Nucleus accumbens (tissue), 56 donors: ENCODE results near the gene PLSCR1.
"Not testable (repeated sequence)": the region's sequence is repeated elsewhere in the genome, so short reads cannot be mapped to it uniquely, and the experiment has no call there.

Experiments used
- DNase-seq, 56 donors: peaks; one replicate each; lab custom pipeline; 2025; lab: John Stamatoyannopoulos, UW

PLSCR1 gene

GRCh38 chr3:146485297-146485696 lies 59.1 kb downstream of the PLSCR1 start:
- DNase-seq, result no peak

GRCh38 chr3:146476094-146476740 lies 68.2 kb downstream of the PLSCR1 start:
- DNase-seq, result no peak

- not testable (repeated sequence) for DNase-seq
These were observed 69.4 kb downstream of the PLSCR1 start for GRCh38 chr3:146474976-146475375.

- DNase-seq, result no peak
These were observed 70.7 kb downstream of the PLSCR1 start for GRCh38 chr3:146473726-146474125.

- no peak for DNase-seq
These were observed 71.8 kb downstream of the PLSCR1 start for GRCh38 chr3:146472611-146473010.

- DNase-seq, result no peak
These were observed 73.4 kb downstream of the PLSCR1 start for GRCh38 chr3:146471012-146471411.

GRCh38 chr3:146470425-146470990 lies 73.9 kb downstream of the PLSCR1 start:
- DNase-seq, result no peak

GRCh38 chr3:146469150-146470017 lies 75.0 kb downstream of the PLSCR1 start, which contains the start of gene PLSCR2:
PLSCR2 (minus strand) TSS chr3:146469561; CDS start chr3:146459904, 9,657 bp downstream.
- peak in 18 of 56 donors; percentile 1 to 61 (median 10) for DNase-seq

- DNase-seq, result no peak
These were observed 75.7 kb downstream of the PLSCR1 start for GRCh38 chr3:146468671-146469149.

GRCh38 chr3:146468234-146468633 lies 76.2 kb downstream of the PLSCR1 start:
- peak in 4 of 56 donors; percentile 1 to 33 (median 8) for DNase-seq

- no peak for DNase-seq
These were observed 77.8 kb downstream of the PLSCR1 start for GRCh38 chr3:146466604-146467003.

- DNase-seq, result no peak
These were observed 78.5 kb downstream of the PLSCR1 start for GRCh38 chr3:146465693-146466465.
